ENCODE data around the gene DMRT2.
A peak's percentile ranks its signal among the peaks of the same experiment; 100 is the strongest.

DMRT2 gene
- 0 to 2.1 (median 0) reads per million in 17 experiments for total RNA-seq

- DNase-seq: peak; percentile 31 to 73 (median 58)
These were observed at the start of gene DMRT2 for GRCh38 chr9:1050125-1050895. TSS of gene DMRT2 (plus strand) at chr9:1050357. CDS start at chr9:1051614, 1,257 bp downstream.

- no peak for DNase-seq
These were observed 48.3 kb upstream of the DMRT2 start for GRCh38 chr9:1001838-1002237.

DNA sequence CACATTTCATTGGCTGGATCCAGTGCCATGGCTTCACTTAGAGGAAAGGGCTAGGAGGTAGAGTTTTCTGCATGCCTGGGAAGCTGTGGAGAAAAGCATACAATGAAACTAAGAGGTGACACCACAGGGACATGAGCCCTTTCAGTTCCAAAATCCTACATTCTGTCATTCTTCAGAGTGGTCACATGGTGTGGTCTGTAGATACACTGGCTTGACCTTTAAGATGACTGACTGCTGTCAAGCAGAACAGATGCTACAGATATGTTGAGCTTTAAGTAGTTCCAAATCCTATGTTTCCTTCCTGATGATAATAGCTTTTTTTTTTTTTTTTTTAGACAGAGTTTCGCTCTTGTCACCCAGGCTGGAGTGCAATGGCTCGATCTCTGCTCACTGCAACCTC lies 47.5 kb upstream of the DMRT2 start:
- no peak for DNase-seq

GRCh38 chr9:1005043-1005667 lies 45.0 kb upstream of the DMRT2 start:
- peak; percentile 65 to 87 (median 75) for DNase-seq

DNA sequence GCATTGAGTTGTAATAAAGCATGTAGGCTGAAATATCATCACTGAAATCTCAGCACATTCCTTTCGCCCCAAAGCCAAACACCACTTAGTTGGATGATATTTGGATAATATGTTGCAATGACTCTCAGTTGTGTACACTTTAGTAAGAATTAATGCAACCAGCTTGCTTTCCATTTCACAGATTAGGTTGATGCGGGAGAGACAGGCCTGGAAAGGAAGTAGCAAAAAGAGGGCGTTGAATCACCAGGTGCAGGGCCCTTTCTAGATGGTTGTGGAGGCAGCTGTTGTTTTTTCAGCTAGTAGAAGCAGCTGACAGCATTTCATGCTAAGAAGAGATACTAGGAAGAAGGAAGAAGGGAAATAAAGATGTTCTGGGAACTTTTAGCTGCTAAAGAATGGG lies 42.8 kb upstream of the DMRT2 start:
- no peak for DNase-seq

DNA sequence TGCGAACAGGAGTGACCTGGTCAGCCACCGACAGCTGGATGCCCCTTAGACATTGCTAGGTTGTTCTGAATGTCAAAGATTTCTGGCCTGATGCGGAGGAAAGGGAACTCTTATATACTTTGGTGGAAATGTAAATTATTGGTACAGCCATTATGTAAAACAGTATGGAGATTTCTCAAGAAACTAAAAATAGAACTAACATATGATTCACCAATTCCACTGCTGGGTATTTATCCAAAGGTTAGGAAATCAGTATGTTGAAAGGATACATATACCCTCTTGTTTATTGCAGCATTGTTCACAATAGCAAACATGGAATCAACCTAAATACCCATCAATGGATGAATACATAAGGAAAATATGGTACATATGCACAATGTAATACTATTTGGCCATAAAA lies 41.9 kb upstream of the DMRT2 start:
- DNase-seq: peak in 2 of 4 experiments; percentile 57 to 69

DNA sequence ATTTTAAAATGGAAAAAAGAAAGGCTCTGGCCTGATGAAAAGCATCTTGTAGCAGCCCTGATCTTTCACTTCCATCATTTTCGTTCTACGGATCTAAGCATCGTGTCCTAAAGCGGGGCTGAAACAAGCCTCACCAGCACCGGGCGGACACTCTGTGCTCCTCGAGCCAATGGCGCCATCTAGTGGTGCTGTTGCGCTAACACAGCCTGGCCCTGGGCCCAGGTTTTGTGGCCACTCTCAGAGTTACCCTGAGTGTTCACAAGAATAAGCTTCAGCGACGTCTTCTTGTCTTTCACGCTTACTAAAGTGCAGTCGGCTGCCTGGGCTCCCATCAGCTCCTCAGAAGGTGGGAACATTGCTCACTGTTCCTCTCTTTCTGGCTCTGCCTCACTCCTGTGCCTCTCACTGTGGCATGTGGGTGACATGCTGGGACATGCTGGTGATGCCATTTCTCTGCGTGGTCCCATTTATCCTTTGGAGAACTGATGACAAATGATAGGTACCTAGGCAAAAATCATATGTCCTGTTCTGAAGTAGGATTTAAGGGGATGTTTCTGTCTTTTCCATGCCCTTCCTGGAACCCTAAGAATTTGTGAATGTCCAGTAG lies 41.0 kb upstream of the DMRT2 start:
- peak; percentile 86 to 94 (median 90) for DNase-seq

- peak; percentile 20 to 50 (median 35) for DNase-seq
These were observed 37.1 kb upstream of the DMRT2 start for GRCh38 chr9:1013021-1013420.

DNA sequence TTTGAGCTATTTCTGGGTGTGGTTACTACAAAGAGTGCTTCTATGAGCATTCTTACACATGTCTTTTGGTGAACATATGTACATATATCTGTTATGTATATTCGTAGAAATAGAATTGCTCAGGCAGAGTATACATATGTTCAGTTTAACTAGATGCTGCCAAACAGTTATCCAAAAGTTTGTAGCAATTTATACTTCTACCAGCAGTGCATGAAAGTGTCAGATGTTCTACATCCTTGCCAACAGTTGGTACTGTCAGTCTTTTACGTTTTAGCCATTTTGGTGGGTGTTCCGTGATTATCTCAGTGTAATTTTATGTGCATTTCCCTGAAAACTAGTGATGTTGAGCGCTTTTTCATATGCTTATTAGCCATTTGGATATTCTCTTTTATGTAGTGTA lies 35.9 kb upstream of the DMRT2 start:
- no peak for DNase-seq

- no peak for DNase-seq
These were observed 35.5 kb upstream of the DMRT2 start for GRCh38 chr9:1014640-1015039.

DNA sequence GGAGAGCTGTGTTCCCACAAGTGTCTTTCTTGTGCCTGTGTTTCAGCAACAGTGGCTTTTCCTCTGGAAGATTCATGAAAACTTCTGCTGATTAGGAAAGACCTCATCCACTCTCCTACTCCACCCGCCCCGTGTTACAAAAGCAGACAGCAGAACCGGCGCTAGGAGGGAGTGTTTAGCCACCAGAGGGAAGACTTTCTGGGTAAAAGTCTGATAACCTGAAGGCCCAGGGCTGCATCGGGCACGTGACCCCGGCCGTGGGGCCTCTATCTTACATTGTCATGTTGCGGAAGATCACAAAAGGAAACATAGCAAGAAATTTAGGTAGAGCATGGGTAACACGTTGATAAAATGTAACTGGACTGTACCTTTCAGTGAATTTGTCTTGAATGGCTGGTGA lies 32.0 kb upstream of the DMRT2 start:
- peak in 3 of 4 experiments; percentile 6 to 55 (median 19) for DNase-seq

DNA sequence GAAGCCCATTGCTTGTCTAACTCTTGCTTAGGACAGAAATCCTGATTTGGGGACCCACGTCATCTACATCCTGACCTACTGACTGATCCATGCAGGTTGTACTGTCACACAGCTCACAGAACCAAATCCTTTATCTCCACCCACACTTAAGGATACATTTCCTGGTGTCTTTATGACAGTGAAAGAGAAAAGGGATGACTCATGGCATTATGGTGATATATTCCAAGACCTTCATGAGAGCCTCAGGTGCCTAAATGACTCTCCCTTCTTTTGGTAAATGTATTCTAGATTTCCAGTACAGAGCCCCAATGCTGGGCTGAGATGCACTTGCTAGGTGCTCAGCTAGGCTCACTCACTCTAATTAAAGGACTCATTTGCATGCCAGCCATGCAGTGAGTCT lies 26.0 kb upstream of the DMRT2 start:
- DNase-seq: no peak

GRCh38 chr9:1025131-1025530 lies 25.0 kb upstream of the DMRT2 start:
- DNase-seq: no peak

GRCh38 chr9:1026219-1026618 lies 23.9 kb upstream of the DMRT2 start:
- DNase-seq: no peak

GRCh38 chr9:1028501-1029190 lies 21.5 kb upstream of the DMRT2 start:
- DNase-seq: no peak

GRCh38 chr9:1031951-1032601 lies 18.1 kb upstream of the DMRT2 start:
- DNase-seq: no peak

DNA sequence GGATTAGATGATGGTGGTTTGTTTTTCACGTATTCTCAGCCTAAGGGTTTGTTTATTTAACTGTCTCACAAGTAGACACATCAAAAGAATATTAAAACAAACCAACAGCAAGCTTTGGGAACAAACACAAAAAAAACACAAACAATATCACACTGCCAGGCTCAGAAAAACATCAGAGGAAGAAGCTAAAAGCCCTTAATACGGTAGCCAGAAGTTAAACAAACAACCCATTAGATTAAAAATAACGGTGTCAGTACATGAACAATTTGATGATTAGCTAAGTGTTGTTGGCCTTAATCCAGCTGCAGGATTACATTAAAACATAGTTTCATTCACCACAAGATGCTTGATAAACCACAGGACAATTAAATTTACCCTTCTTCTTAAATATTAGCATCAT lies 15.9 kb upstream of the DMRT2 start:
- DNase-seq: no peak

- no peak for DNase-seq
These were observed 10.6 kb upstream of the DMRT2 start for GRCh38 chr9:1039589-1039988.

DNA sequence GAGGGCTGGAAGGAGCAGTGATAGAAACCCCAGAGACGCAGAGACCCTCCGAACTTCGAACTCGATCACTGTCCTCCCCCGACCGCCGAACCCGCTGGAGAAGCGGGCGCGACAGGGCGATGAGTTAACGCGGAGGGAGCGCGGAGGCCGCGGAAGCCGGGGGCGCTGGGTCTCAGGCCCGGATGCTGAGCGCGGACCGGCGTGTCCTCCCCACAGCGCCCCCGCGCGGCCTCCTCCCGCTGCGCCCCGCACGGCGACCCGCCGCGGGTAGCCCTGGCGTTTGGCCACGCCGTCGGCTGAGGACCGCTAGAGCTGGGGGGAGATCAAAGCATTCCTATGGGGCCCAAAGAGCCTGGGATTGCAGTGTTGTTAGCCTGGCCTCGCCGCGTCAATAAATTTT lies 7.7 kb upstream of the DMRT2 start:
- DNase-seq: peak in 3 of 4 experiments; percentile 19 to 50 (median 31)

GRCh38 chr9:1044643-1045042 lies 5.5 kb upstream of the DMRT2 start:
- DNase-seq: no peak

- DNase-seq: no peak
These were observed 3.3 kb upstream of the DMRT2 start for GRCh38 chr9:1046639-1047572.

Data from suppressor macrophage (primary cell).